Ovary (tissue), 9 donors: ENCODE data around the gene MANSC1. TPM values are rescaled to one million over a fixed set of nuclear protein-coding genes. Genes with fewer than 3 reads are reported as not detected.

Experiments
- DNase-seq, 5 donors: peaks; one replicate each; pipeline ENCODE4 v3.0.0-alpha.2; 2019 to 2020
- H3K27ac ChIP-seq, 2 donors: fragments of 200-600 bp; one replicate each; pipeline versions ENCODE4 v1.5.1 to v1.8.0; 2019 to 2022
- H3K27me3 ChIP-seq: fragments of 200-600 bp; one replicate; pipeline ENCODE4 v1.8.0; 2022
- H3K36me3 ChIP-seq: fragments of 200-600 bp; sonication (generic); one replicate; pipeline ENCODE4 v1.5.1; 2019
- H3K4me1 ChIP-seq: one replicate; pipeline ENCODE4 v1.8.1; 2013; ENCODE audit warnings: mild to moderate bottlenecking, moderate library complexity; ENCODE audit not compliant: insufficient read depth
- H3K4me3 ChIP-seq: fragments of 200-600 bp; sonication (generic); one replicate; pipeline ENCODE4 v1.5.1; 2017
- H3K9me3 ChIP-seq, 2 donors: fragments of 200-600 bp in 1 of 2; sonication (generic) in 1 of 2; one replicate each; pipeline versions ENCODE4 v1.5.1 to v1.8.1; 2013 to 2019; ENCODE audit warnings: mild to moderate bottlenecking in 1 of 2, moderate library complexity in 1 of 2
- EP300 ChIP-seq: sonication (generic); formaldehyde crosslinking; IDR thresholded peaks from one replicate; pipeline ENCODE4 v1.6.1; 2017; ENCODE audit warnings: antibody characterized with exemption
- POLR2A ChIP-seq: fragments of 450-650 bp; IDR thresholded peaks from one replicate; pipeline ENCODE4 v1.6.1; 2017; ENCODE audit warnings: antibody characterized with exemption, mild to moderate bottlenecking, moderate library complexity
- WGBS, 3 donors: extraction: QIAGEN DNeasy Blood & Tissue Kit in 1 of 3; methylation state at CpG; one replicate each; pipeline versions ENCODE4 v1.1.5 to v1.1.7; 2013 to 2017; 5-methylcytosine and 5-hydroxymethylcytosine counted together
- intact Hi-C, 4 donors: fragments of 100-400 bp; cut with DNase I; formaldehyde crosslinking; loops; one replicate each; pipeline versions ENCODE4 v1.11.0 to v1.15.1; 2022 to 2023
- polyA plus RNA-seq, 2 donors: library from polyadenylated mRNA; stranded (reverse); fragments of 200-250 nt in 1 of 2; fragments of 350-450 nt in 1 of 2; fragmentation: Illumina TruSeq in 1 of 2; extraction: RNeasy Lipid Tissue Mini Kit (QIAGEN cat#74804) in 1 of 2; gene quantifications; one replicate each; pipeline ENCODE4 v1.2.3, GENCODE V29; 2013 to 2014
- total RNA-seq, 7 donors: library from RNA; depleted of rRNA in 2 of 7; stranded (reverse); fragments of >200 nt in 2 of 7; fragmentation: NEBNext Ultra II Directional in 3 of 7; extraction: Animal tissue kit (Norgen Biotek cat#: 25700) in 3 of 7; gene quantifications; one replicate each; pipeline versions ENCODE4 v1.1.0 to v1.2.4, GENCODE V29; 2016 to 2023
- TF ChIP-seq, protein P1 (sequence below), 3 donors: fragments of 450-650 bp in 2 of 3; fragments of 200-600 bp in 1 of 3; IDR thresholded peaks; one replicate each; pipeline versions ENCODE4 v1.5.1 to v1.8.0; 2016 to 2022; ENCODE audit warnings: antibody characterized with exemption in 3 of 3, mild to moderate bottlenecking in 1 of 3
- donor health status: DM: no; HTN: no; CAD: no; lungs with moderate emphysema.
- donor health status: DM: no; HTN: no; CAD: no.
- donor health status: Bipolar disorder and iron deficiency.
- donor health status: DM: yes; HTN: yes; CAD: no.
- donor health status: DM: no; HTN: no; CAD: no.
- donor health status: DM: yes; HTN: yes; CAD: no.

The MANSC1 gene
- total and polyA plus RNA-seq, 9 donors, result 5.0 to 33.3 (median 17.2) TPM

DNA sequence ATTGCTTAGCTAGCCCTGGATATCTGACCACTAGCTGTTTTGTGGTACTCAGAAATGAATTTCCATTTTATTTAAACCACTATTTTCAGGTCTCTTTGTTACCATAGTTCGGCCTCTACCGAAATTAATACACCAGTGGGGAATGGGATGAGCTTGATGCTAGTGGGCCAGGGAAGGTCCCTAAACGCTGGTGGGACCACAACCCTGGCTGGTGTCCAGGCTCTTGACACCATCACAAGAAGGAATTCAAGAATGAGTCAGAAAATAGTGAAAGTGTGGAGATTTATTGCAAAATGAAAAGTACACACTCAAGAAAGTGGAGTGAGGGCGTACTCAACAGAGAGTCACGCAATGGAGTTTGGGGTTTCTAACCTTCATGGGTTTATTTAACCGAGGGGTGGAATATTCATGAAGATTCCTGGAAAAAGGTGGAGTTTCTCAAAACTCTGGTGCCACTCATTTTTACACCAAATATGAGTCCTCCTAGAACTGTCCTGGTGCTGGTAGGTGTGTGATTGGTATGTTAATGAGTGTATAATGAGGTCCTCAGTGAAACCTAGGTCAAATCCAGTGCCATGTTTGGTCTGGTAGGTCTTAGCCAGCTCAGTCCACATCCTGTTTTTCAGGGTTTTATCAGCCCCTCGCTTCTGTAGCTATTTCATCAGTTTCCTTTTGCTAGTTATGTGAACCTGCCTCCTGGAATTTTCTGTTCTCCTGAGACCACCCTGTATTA lies 44.3 kb downstream of the MANSC1 start:
- no peak for DNase-seq
- Histone ChIP-seq H3K27ac (no peak overlapping the region), H3K4me1 (no peaks in the 10 kb centered on the region), H3K36me3 (no peaks in the 10 kb centered on the region), H3K9me3 (no peaks in the 10 kb centered on the region), H3K27me3 (no peaks in the 10 kb centered on the region), H3K4me3 (no peak overlapping the region)
- 88 to 90% (median 88%) methylated on average over 7 of the region's 7 CpGs for WGBS, 3 donors
- intact Hi-C loops, result no loop called here
- TF ChIP-seq EP300, result no peak
- TF ChIP-seq, protein P1, sequence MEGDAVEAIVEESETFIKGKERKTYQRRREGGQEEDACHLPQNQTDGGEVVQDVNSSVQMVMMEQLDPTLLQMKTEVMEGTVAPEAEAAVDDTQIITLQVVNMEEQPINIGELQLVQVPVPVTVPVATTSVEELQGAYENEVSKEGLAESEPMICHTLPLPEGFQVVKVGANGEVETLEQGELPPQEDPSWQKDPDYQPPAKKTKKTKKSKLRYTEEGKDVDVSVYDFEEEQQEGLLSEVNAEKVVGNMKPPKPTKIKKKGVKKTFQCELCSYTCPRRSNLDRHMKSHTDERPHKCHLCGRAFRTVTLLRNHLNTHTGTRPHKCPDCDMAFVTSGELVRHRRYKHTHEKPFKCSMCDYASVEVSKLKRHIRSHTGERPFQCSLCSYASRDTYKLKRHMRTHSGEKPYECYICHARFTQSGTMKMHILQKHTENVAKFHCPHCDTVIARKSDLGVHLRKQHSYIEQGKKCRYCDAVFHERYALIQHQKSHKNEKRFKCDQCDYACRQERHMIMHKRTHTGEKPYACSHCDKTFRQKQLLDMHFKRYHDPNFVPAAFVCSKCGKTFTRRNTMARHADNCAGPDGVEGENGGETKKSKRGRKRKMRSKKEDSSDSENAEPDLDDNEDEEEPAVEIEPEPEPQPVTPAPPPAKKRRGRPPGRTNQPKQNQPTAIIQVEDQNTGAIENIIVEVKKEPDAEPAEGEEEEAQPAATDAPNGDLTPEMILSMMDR (IDR thresholded peaks at IDR 0.05), result no peak
- TF ChIP-seq POLR2A, result no peak

DNA sequence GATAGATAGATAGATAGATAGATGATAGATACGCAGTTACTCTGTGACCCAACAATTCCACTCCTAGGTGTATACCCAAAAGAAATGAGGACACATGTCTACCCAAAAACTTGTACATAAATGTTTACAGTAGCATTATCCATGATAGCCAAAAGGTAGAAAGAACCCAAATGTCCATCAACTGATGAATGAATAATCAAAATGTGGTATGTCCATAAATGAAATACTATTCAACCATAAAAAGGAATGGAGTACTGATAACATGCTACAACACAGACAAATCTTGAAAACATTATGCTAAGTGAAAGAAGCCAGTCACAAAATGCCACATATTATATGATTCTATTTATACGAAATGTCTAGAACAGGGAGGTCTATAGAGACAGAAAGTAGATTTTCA lies 47.1 kb downstream of the MANSC1 start:
- H3K27me3 ChIP-seq, result no peaks in the 10 kb centered on the region
- no peak for DNase-seq
- no peak overlapping the region for H3K27ac ChIP-seq
- H3K9me3 ChIP-seq, result no peaks in the 10 kb centered on the region
- no peaks in the 10 kb centered on the region for H3K36me3 ChIP-seq
- intact Hi-C loops, result no loop called here
- WGBS, 3 donors, result 90 to 99% (median 96%) methylated on average over 2 of the region's 2 CpGs
- H3K4me1 ChIP-seq, result no peaks in the 10 kb centered on the region
- TF ChIP-seq EP300, result no peak
- no peak for TF ChIP-seq POLR2A
- TF ChIP-seq, protein P1 (IDR thresholded peaks at IDR 0.05), result no peak
- H3K4me3 ChIP-seq, result no peak overlapping the region

DNA sequence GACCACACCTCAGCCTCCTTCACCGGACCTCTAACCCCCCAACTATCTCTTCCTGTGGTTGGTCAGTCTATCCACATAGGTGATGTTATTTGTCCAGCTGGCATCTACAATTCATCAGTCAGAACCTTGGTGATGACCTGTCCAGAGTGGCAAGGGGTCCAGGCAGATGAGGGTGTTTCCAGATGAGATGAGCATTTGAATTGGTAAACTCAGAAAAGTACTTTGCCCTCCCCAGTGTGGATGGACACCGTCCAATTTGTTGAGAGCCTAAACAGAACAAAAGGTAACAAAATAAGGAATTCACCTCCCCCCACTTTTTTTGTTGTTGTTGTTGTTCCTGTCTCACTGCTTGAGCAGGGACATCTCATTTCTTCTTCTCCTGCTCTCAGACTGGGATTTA lies 48.9 kb downstream of the MANSC1 start:
- Histone ChIP-seq H3K36me3 (no peaks in the 10 kb centered on the region), H3K27me3 (no peaks in the 10 kb centered on the region), H3K9me3 (no peaks in the 10 kb centered on the region), H3K4me3 (no peak overlapping the region), H3K4me1 (no peaks in the 10 kb centered on the region), H3K27ac (no peak overlapping the region)
- intact Hi-C loops, result no loop called here
- 90 to 96% (median 92%) methylated on average over 2 of the region's 2 CpGs for WGBS, 3 donors
- TF ChIP-seq, protein P1 (IDR thresholded peaks at IDR 0.05), result no peak
- no peak for TF ChIP-seq EP300
- no peak for TF ChIP-seq POLR2A
- DNase-seq, result no peak

DNA sequence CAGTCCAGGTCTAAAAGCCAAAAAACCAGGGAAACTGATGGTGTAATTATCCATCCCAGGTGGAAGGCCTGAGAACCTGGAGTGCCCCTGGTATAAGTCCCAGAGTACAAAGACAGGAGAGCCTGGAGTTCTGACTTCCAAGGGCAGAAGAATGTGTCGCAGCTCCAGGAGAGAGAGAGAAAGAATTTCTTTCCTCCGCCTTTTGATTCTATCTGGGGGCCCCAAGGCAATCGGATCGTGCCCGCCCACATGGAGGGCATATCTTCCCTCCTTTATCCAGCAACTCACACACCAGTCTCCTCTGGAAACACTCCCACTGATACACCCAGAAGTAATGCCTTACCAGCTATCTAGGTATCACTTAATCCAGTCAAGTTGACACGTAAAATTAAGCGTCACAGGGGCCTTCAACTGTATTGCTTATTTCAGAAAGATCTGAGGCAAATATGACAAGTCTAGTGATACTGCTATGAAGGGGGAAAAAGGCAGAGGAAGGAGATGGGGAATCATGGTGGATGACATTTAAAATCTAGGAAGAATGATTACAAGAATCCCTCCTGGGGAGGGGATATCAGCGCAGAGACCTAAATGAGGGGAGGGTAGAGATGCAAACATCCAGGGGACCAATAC lies 52.7 kb downstream of the MANSC1 start:
- intact Hi-C loops, result no loop called here
- TF ChIP-seq, protein P1 (IDR thresholded peaks at IDR 0.05), result no peak
- TF ChIP-seq POLR2A (no peak), EP300 (no peak)

More for the DNA sequence above, 52.7 kb downstream of the MANSC1 start:
- peaks cover 4% of the 10 kb centered on the region for H3K4me1 ChIP-seq
- DNase-seq, result no peak
- no peak overlapping the region for H3K27ac ChIP-seq
- no peaks in the 10 kb centered on the region for H3K27me3 ChIP-seq
- no peak overlapping the region for H3K4me3 ChIP-seq
- no peaks in the 10 kb centered on the region for H3K9me3 ChIP-seq
- WGBS, 3 donors, result 67 to 79% (median 76%) methylated on average over 8 of the region's 8 CpGs
- no peaks in the 10 kb centered on the region for H3K36me3 ChIP-seq
